ENCODE results near the gene SERPINF2. TPM values are rescaled to one million over a fixed set of nuclear protein-coding genes. Genes with fewer than 3 reads are reported as not detected.
A peak's percentile ranks its signal among the peaks of the same experiment; 100 is the strongest.

The SERPINF2 gene
- polyA plus RNA-seq, 1 of the 3 experiments (the other 2 are of a cell fraction), result 0.26 TPM

GRCh38 chr17:1716912-1717695, 25.6 kb upstream of the SERPINF2 start:
- H3K4me3 ChIP-seq (ENCODE audit: low read depth in 2 of 2, low read length in 1 of 2), result peak overlapping the region; percentile 85 to 87
- H3F3A ChIP-seq (replicated peaks; ENCODE audit: insufficient read depth), result peaks cover 42% of the 10 kb centered on the region
- peaks cover 6 to 31% of the 10 kb centered on the region in 2 experiments; a peak in 3 of 4 replicates for H3K4me1 ChIP-seq (ENCODE audit: control insufficient read depth in 1 of 2, insufficient read depth in 2 of 2, low read depth in 1 of 2, low read length in 1 of 2)
- H3K4me2 ChIP-seq, result peak overlapping the region; percentile 95
- 0 out of 2 replicates have a peak overlapping the region, but pooled peaks have one; percentile 39 for H2AFZ ChIP-seq (ENCODE audit: low read depth)
- 2% methylated on average over 13 of the region's 13 CpGs for WGBS (ENCODE audit: low lambda C conversion rate)
- H3K27me3 ChIP-seq (ENCODE audit: insufficient read depth), result no peaks in the 10 kb centered on the region
- H3K9me2 ChIP-seq, result no peaks in the 10 kb centered on the region
- peaks cover 31% of the 10 kb centered on the region for H4K20me1 ChIP-seq (ENCODE audit: insufficient read depth)
- ChIA-PET CTCF (interaction anchor here (0.6 to 8.4 kb wide), 18 partner anchors 8 to 818 kb away, joined by 3 to 112 read pairs (median 3); no protein-coding TSS in a partner anchor), POLR2A (interaction anchor here (0.5 to 3.6 kb wide), 12 partner anchors 8 to 401 kb away, joined by 3 to 24 read pairs (median 4); partner anchors contain the start of genes PRPF8, RILP, RPA1 and SERPINF1)
- H3K9ac ChIP-seq, result peak overlapping the region; percentile 100
- H3K27ac ChIP-seq (ENCODE audit: low read depth in 2 of 2, low read length in 1 of 2), result peak overlapping the region; percentile 99 to 100
- peaks cover 49% of the 10 kb centered on the region for H3K79me2 ChIP-seq (ENCODE audit: insufficient read depth)
- no peaks in the 10 kb centered on the region for H3K9me3 ChIP-seq
- DNase-seq, result peak; percentile 86
- H3K36me3 ChIP-seq (replicated peaks in 1 of 2; ENCODE audit: control insufficient read depth in 1 of 2, insufficient read depth in 2 of 2, low read length in 1 of 2), result peaks cover 16 to 17% of the 10 kb centered on the region in 2 experiments
- peak; percentile 35; the same call in 1 of the 2 replicates for TF ChIP-seq SIN3A (IDR thresholded peaks at IDR 0.05; ENCODE audit: borderline replicate concordance, low read depth, low read length)
- no peak for TF ChIP-seq TEAD4 (IDR thresholded peaks at IDR 0.05; ENCODE audit: borderline replicate concordance, insufficient read depth)
- TF ChIP-seq GABPA (IDR thresholded peaks at IDR 0.05; ENCODE audit: low read depth), result peak; percentile 47
- peak; percentile 97 for TF ChIP-seq RFX5 (IDR thresholded peaks at IDR 0.05; ENCODE audit: low read length)
- no peak for TF ChIP-seq FOXM1 (IDR thresholded peaks at IDR 0.05; ENCODE audit: low read depth)
- no peak for TF ChIP-seq NRF1 (IDR thresholded peaks at IDR 0.05; ENCODE audit: low read depth, low read length)
- TF ChIP-seq, protein P1, sequence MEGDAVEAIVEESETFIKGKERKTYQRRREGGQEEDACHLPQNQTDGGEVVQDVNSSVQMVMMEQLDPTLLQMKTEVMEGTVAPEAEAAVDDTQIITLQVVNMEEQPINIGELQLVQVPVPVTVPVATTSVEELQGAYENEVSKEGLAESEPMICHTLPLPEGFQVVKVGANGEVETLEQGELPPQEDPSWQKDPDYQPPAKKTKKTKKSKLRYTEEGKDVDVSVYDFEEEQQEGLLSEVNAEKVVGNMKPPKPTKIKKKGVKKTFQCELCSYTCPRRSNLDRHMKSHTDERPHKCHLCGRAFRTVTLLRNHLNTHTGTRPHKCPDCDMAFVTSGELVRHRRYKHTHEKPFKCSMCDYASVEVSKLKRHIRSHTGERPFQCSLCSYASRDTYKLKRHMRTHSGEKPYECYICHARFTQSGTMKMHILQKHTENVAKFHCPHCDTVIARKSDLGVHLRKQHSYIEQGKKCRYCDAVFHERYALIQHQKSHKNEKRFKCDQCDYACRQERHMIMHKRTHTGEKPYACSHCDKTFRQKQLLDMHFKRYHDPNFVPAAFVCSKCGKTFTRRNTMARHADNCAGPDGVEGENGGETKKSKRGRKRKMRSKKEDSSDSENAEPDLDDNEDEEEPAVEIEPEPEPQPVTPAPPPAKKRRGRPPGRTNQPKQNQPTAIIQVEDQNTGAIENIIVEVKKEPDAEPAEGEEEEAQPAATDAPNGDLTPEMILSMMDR (IDR thresholded peaks at IDR 0.05), result no peak
- peak; percentile 81 for TF ChIP-seq POLR2AphosphoS5 (IDR thresholded peaks at IDR 0.05; ENCODE audit: low read depth, low read length)
- TF ChIP-seq CHD2 (IDR thresholded peaks at IDR 0.05; ENCODE audit: low read length, partially characterized antibody), result peak; percentile 97
- TF ChIP-seq RCOR1 (IDR thresholded peaks at IDR 0.05; ENCODE audit: low read length), result no peak
- TF ChIP-seq RXRA (IDR thresholded peaks at IDR 0.05; ENCODE audit: borderline replicate concordance, low read depth), result peak; percentile 84; the same call in 1 of the 2 replicates
- no peak for TF ChIP-seq GATA2 (CRISPR knock-in tag; IDR thresholded peaks at IDR 0.05)
- TF ChIP-seq TCF12 (IDR thresholded peaks at IDR 0.05), result peak; percentile 23; the same call in 1 of the 2 replicates
- TF ChIP-seq EP300 (IDR thresholded peaks at IDR 0.05; ENCODE audit: borderline replicate concordance in 1 of 2, low read depth in 1 of 2, low read length in 1 of 2), result peak; percentile 48 to 51; a peak in 2 of 4 replicates
- TF ChIP-seq, protein P2, sequence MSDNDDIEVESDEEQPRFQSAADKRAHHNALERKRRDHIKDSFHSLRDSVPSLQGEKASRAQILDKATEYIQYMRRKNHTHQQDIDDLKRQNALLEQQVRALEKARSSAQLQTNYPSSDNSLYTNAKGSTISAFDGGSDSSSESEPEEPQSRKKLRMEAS (IDR thresholded peaks at IDR 0.05; ENCODE audit: low read depth), result peak; percentile 90
- TF ChIP-seq NFIC (IDR thresholded peaks at IDR 0.05; ENCODE audit: borderline replicate concordance), result peak; percentile 43
- TF ChIP-seq, protein P3, sequence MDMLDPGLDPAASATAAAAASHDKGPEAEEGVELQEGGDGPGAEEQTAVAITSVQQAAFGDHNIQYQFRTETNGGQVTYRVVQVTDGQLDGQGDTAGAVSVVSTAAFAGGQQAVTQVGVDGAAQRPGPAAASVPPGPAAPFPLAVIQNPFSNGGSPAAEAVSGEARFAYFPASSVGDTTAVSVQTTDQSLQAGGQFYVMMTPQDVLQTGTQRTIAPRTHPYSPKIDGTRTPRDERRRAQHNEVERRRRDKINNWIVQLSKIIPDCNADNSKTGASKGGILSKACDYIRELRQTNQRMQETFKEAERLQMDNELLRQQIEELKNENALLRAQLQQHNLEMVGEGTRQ (IDR thresholded peaks at IDR 0.05; ENCODE audit: borderline replicate concordance, low read depth, low read length), result no peak
- TF ChIP-seq SMC3 (IDR thresholded peaks at IDR 0.05; ENCODE audit: low read depth, low read length), result no peak
- TF ChIP-seq, protein P4, sequence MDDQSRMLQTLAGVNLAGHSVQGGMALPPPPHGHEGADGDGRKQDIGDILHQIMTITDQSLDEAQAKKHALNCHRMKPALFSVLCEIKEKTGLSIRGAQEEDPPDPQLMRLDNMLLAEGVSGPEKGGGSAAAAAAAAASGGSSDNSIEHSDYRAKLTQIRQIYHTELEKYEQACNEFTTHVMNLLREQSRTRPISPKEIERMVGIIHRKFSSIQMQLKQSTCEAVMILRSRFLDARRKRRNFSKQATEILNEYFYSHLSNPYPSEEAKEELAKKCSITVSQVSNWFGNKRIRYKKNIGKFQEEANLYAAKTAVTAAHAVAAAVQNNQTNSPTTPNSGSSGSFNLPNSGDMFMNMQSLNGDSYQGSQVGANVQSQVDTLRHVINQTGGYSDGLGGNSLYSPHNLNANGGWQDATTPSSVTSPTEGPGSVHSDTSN (IDR thresholded peaks at IDR 0.05), result peak; percentile 66
- TF ChIP-seq FOXJ3 (CRISPR knock-in tag; IDR thresholded peaks at IDR 0.05), result no peak
- TF ChIP-seq FOSL2 (IDR thresholded peaks at IDR 0.05; ENCODE audit: borderline replicate concordance, low read depth), result peak; percentile 11; the same call in 1 of the 2 replicates
- TF ChIP-seq REST (IDR thresholded peaks at IDR 0.05; ENCODE audit: low read depth, low read length), result no peak
- no peak for TF ChIP-seq YY1 (IDR thresholded peaks at IDR 0.05; ENCODE audit: low read depth)
- TF ChIP-seq ELF1 (IDR thresholded peaks at IDR 0.05), result peak; percentile 31; the same call in 1 of the 2 replicates
- TF ChIP-seq MEF2A (IDR thresholded peaks at IDR 0.05; ENCODE audit: borderline replicate concordance, low read depth), result no peak
- TF ChIP-seq EZH2phosphoT487 (IDR thresholded peaks at IDR 0.05; ENCODE audit: borderline replicate concordance, low read depth), result no peak
